ENCODE measurements around the gene PCCA. TPM values are rescaled to one million over a fixed set of nuclear protein-coding genes. Genes with fewer than 3 reads are reported as not detected.

Gene PCCA
- total RNA-seq, 5 donors from 2014 or later (not counting 1 experiment from before 2014, with no cell fraction given), result 7.6 to 16.8 (median 10.2) TPM

DNA sequence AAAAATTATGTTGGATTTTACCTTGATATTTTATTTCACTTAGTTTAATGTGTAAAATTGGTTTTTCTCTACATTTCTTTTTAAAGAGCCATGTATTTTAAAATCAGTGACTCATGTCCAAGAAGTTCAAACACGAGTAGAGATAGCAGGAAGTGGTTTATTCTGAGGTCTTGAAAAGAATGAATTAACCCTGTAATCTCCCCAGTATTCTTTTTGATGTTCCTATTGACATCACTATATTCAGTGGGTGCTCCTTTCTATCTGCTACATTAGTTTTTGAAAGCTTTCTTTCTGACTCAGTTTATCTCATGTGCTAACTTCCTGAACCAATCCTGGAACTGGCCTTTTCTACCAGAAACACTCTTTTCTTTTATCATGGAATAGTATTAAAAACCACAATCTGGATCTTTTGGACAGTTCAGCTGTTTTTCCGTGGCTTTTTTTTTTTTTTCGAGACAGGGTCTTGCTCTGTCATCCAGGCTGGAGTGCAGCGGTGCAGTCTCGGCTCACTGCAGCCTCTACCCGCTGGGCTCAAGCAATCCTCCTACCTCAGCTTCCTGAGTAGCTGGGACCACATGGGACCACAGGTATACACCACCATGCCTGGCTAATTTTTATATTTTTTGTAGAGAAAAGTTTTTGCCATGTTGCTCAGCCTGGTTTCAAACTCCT is 114.9 kb downstream of the PCCA start:
- no CpG with 5 or more reads among the region's 6 CpGs for WGBS (ENCODE audit: insufficient coverage)
- H3K27me3 ChIP-seq (replicated peaks in 1 of 2; ENCODE audit: control insufficient read depth in 2 of 2, extremely low read depth in 1 of 2, insufficient read depth in 2 of 2, low read length in 1 of 2), result no peaks in the 10 kb centered on the region
- Mint-ChIP-seq H3K27ac (peak overlapping the region in 1 of 2 donors; percentile 66), H3K27me3 (no peaks in the 10 kb centered on the region), H3K36me3 (peaks cover 6% of the 10 kb centered on the region), H3K4me1 (peaks cover 15 to 22% (median 20%) of the 10 kb centered on the region in 3 donors), H3K9me3 (peaks cover 0 to 5% (median 0%) of the 10 kb centered on the region in 3 donors), H3K4me3 (peak overlapping the region; percentile 42 to 67 (median 46))
- no peaks in the 10 kb centered on the region for H3K9me3 ChIP-seq
- H3K36me3 ChIP-seq (ENCODE audit: control insufficient read depth in 2 of 2, extremely low read depth in 1 of 2, insufficient read depth in 1 of 2, low read length in 1 of 2), result no peaks in the 10 kb centered on the region
- peaks cover 2 to 10% of the 10 kb centered on the region in 2 experiments for H3K4me1 ChIP-seq (ENCODE audit: control insufficient read depth in 1 of 2, extremely low read depth in 1 of 2, insufficient read depth in 2 of 2, low read length in 2 of 2)
- ATAC-seq (replicated peaks in 1 of 4) (peak; percentile 72 to 94 (median 83)), DNase-seq (peak in 1 of 35 experiments; percentile 42)
- no peak overlapping the region for H3K27ac ChIP-seq (ENCODE audit: low read length)
- no peak overlapping the region for H3K4me3 ChIP-seq (ENCODE audit: control insufficient read depth in 1 of 2, extremely low read depth in 1 of 2, low read length in 1 of 2)
- ChIA-PET POLR2A (interaction anchor here in 1 of 2 donors (0.7 kb wide), 1 partner anchor 182 kb away, joined by 4 read pairs; no protein-coding TSS in a partner anchor), CTCF (interaction anchor here in 1 of 2 donors (0.6 to 0.7 kb wide), 2 partner anchors 312 to 491 kb away, joined by 3 to 5 read pairs; no protein-coding TSS in a partner anchor)

DNA sequence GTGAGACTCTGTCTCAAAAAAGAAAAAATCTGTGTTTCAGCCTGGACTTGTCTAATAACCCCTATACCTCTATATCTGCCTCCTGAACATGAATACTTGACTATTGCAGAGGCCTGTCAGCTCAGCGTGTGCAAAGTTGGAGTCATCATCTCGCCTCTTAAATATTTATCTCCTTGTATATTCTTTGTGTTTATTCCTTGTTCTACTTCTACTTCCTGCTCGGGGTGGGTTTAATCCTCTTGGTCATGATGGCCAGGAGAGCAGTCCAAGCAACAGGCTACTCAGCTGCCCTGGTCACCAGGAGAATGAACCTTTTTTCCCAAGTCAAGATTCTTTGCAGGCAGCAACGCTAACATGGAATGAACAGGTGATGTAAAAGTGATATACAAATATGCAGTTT is 119.1 kb downstream of the PCCA start:
- Histone ChIP-seq H3K27me3 (replicated peaks in 1 of 2; ENCODE audit: control insufficient read depth in 2 of 2, extremely low read depth in 1 of 2, insufficient read depth in 2 of 2, low read length in 1 of 2) (no peaks in the 10 kb centered on the region), H3K27ac (ENCODE audit: low read length) (no peak overlapping the region), H3K4me1 (ENCODE audit: control insufficient read depth in 1 of 2, extremely low read depth in 1 of 2, insufficient read depth in 2 of 2, low read length in 2 of 2) (peaks cover 2 to 10% of the 10 kb centered on the region in 2 experiments), H3K36me3 (ENCODE audit: control insufficient read depth in 2 of 2, extremely low read depth in 1 of 2, insufficient read depth in 1 of 2, low read length in 1 of 2) (no peaks in the 10 kb centered on the region), H3K4me3 (ENCODE audit: control insufficient read depth in 1 of 2, extremely low read depth in 1 of 2, low read length in 1 of 2) (no peak overlapping the region), H3K9me3 (no peaks in the 10 kb centered on the region)
- peaks cover 0 to 3% (median 3%) of the 10 kb centered on the region in 3 donors for H3K9me3 Mint-ChIP-seq
- H3K4me3 Mint-ChIP-seq, result no peak overlapping the region
- no peaks in the 10 kb centered on the region for H3K27me3 Mint-ChIP-seq
- WGBS (ENCODE audit: insufficient coverage), result 100% methylated on average over 1 of the region's 4 CpGs
- ChIA-PET CTCF (interaction anchor here in 1 of 2 donors (0.6 kb wide), 1 partner anchor 384 kb away, joined by 3 read pairs; no protein-coding TSS in a partner anchor), POLR2A (interaction anchor here in 1 of 2 donors (0.7 kb wide), 1 partner anchor 59 kb away, joined by 3 read pairs; no protein-coding TSS in a partner anchor)
- no peak for ATAC-seq (replicated peaks in 1 of 4)
- H3K27ac Mint-ChIP-seq, result no peak overlapping the region
- peaks cover 15 to 22% (median 20%) of the 10 kb centered on the region in 3 donors for H3K4me1 Mint-ChIP-seq
- no peak for DNase-seq
- peaks cover 31% of the 10 kb centered on the region for H3K36me3 Mint-ChIP-seq

DNA sequence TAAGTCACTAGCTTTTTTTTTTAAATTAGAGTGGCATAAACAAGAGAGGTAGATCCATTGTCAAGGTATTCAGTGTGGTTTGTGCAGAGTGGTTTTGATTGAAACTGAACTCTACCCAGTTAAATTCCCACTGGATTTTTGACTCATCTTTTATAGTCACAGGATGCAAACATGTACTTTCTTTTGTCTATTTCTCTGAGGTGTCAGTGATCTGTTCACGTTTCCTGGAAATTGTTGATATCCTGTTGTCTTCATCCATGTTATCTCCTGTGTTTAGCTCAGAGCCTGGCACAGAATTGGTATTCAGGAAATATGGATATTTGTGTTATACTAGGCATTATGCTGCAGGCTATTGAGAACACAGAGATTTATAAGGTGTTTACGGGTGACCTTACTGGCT is 119.7 kb downstream of the PCCA start:
- H3K27ac ChIP-seq (ENCODE audit: low read length), result no peak overlapping the region
- Mint-ChIP-seq H3K9me3 (peaks cover 0 to 6% (median 4%) of the 10 kb centered on the region in 3 donors), H3K36me3 (peaks cover 37% of the 10 kb centered on the region), H3K4me3 (no peak overlapping the region), H3K27me3 (no peaks in the 10 kb centered on the region), H3K27ac (no peak overlapping the region), H3K4me1 (peaks cover 10 to 17% (median 14%) of the 10 kb centered on the region in 3 donors)
- no peak for ATAC-seq (replicated peaks in 1 of 4)
- no CpG with 5 or more reads among the region's 2 CpGs for WGBS (ENCODE audit: insufficient coverage)
- H3K27me3 ChIP-seq (replicated peaks in 1 of 2; ENCODE audit: control insufficient read depth in 2 of 2, extremely low read depth in 1 of 2, insufficient read depth in 2 of 2, low read length in 1 of 2), result no peaks in the 10 kb centered on the region
- H3K4me1 ChIP-seq (ENCODE audit: control insufficient read depth in 1 of 2, extremely low read depth in 1 of 2, insufficient read depth in 2 of 2, low read length in 2 of 2), result peaks cover 2 to 5% of the 10 kb centered on the region in 2 experiments
- no peaks in the 10 kb centered on the region for H3K36me3 ChIP-seq (ENCODE audit: control insufficient read depth in 2 of 2, extremely low read depth in 1 of 2, insufficient read depth in 1 of 2, low read length in 1 of 2)
- no peak for DNase-seq
- no peaks in the 10 kb centered on the region for H3K9me3 ChIP-seq
- H3K4me3 ChIP-seq (ENCODE audit: control insufficient read depth in 1 of 2, extremely low read depth in 1 of 2, low read length in 1 of 2), result no peak overlapping the region
- ChIA-PET POLR2A (interaction anchor here in 1 of 2 donors (0.7 kb wide), 1 partner anchor 58 kb away, joined by 3 read pairs; no protein-coding TSS in a partner anchor), CTCF (interaction anchor here in 1 of 2 donors (0.6 kb wide), 1 partner anchor 384 kb away, joined by 3 read pairs; no protein-coding TSS in a partner anchor)

DNA sequence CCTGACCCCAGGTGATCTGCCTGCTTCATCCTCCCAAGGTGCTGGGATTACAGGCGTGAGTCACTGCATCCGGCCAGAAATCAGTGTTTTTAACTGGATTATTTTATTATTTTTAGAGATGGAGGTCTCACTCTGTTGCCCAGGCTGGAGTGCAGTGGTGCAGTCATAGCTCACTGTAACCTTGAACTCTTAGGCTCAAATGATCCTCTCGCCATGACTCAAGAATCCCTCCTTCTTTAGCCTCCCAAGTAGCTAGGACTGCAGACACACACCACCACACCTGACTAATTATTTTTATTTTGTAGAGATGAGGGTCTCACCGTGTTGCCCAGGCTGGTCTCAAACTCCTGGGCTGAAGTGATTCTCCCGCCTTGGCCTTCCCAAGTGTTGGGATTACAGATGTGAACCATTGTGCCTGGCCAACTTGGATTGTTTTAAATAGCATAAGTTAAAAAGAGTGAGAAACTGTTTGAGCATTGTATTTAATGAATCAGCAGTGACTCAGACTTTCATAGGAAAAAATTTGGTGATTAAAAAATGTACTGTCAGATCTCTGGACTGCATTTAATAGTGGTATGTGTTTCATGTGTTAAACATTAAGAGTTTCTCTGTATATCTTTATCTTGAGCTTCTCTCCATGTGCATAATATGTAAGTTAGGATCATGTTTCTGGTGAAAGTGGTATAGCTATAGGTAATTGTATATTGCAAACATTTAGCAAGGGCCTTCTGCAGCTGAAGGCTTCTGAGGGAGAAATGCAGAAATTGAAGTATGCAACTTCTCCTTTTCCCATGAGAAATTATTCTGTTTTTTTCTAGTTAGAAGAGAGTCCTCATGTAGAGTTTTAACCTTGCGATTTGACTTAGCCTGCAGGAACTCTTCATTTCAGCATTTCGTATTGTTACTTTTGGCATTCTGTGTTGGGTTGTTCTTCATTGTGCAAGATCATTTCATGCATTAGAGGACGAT is 121.2 kb downstream of the PCCA start:
- 90% methylated on average over 3 of the region's 8 CpGs for WGBS (ENCODE audit: insufficient coverage)
- peaks cover 0 to 2% (median 2%) of the 10 kb centered on the region in 3 donors for H3K4me1 Mint-ChIP-seq
- no peak overlapping the region for H3K27ac Mint-ChIP-seq
- DNase-seq (no peak), ATAC-seq (replicated peaks in 1 of 4) (no peak)
- peaks cover 47% of the 10 kb centered on the region for H3K36me3 Mint-ChIP-seq
- Histone ChIP-seq H3K27me3 (replicated peaks in 1 of 2; ENCODE audit: control insufficient read depth in 2 of 2, extremely low read depth in 1 of 2, insufficient read depth in 2 of 2, low read length in 1 of 2) (no peaks in the 10 kb centered on the region), H3K36me3 (ENCODE audit: control insufficient read depth in 2 of 2, extremely low read depth in 1 of 2, insufficient read depth in 1 of 2, low read length in 1 of 2) (no peaks in the 10 kb centered on the region), H3K4me3 (ENCODE audit: control insufficient read depth in 1 of 2, extremely low read depth in 1 of 2, low read length in 1 of 2) (no peak overlapping the region), H3K27ac (ENCODE audit: low read length) (no peak overlapping the region), H3K4me1 (ENCODE audit: control insufficient read depth in 1 of 2, extremely low read depth in 1 of 2, insufficient read depth in 2 of 2, low read length in 2 of 2) (no peaks in the 10 kb centered on the region), H3K9me3 (no peaks in the 10 kb centered on the region)
- ChIA-PET POLR2A (interaction anchor here in 1 of 2 donors (0.8 kb wide), 1 partner anchor 23 kb away, joined by 3 read pairs; no protein-coding TSS in a partner anchor), CTCF (no interaction called here)
- no peaks in the 10 kb centered on the region for H3K27me3 Mint-ChIP-seq
- H3K9me3 Mint-ChIP-seq, result peaks cover 0 to 6% (median 4%) of the 10 kb centered on the region in 3 donors
- H3K4me3 Mint-ChIP-seq, result no peak overlapping the region

DNA sequence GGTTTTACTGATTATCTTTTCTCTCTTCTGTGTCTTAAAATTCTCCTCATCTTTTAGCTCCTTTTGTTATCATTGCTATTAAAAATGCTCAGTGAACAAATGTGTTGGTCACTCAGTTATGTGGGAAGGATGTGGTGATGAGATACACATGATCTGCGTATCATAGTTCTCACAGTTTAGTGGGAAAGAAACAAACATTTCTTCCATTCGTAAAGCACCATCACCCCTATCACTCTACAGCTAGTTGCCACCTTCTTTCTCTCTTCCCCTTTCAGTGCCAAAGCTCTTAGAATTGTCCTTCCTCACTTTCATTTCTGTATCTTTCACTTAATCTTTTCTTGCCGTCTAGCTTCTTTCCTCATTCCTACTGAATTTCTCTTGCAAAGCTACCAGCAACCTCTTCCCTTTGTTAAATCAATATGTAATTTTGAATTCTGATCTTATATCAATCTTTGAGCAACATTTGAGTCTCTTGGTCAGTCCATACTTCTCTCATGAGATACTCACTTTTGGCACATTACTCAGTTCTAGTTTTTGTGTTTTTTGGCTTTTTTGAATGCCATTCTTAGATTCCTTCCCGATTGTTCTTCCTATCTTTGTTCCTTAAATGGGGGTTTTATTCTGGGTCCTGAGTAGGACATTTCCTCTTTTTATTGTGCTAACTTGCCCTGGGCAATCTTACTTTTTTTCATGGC is 122.3 kb downstream of the PCCA start:
- no peak overlapping the region for H3K27ac Mint-ChIP-seq
- Histone ChIP-seq H3K27ac (ENCODE audit: low read length) (no peak overlapping the region), H3K4me3 (ENCODE audit: control insufficient read depth in 1 of 2, extremely low read depth in 1 of 2, low read length in 1 of 2) (no peak overlapping the region), H3K9me3 (no peaks in the 10 kb centered on the region), H3K36me3 (ENCODE audit: control insufficient read depth in 2 of 2, extremely low read depth in 1 of 2, insufficient read depth in 1 of 2, low read length in 1 of 2) (peaks cover 0 to 1% of the 10 kb centered on the region in 2 donors), H3K27me3 (replicated peaks in 1 of 2; ENCODE audit: control insufficient read depth in 2 of 2, extremely low read depth in 1 of 2, insufficient read depth in 2 of 2, low read length in 1 of 2) (no peaks in the 10 kb centered on the region), H3K4me1 (ENCODE audit: control insufficient read depth in 1 of 2, extremely low read depth in 1 of 2, insufficient read depth in 2 of 2, low read length in 2 of 2) (no peaks in the 10 kb centered on the region)
- CTCF ChIA-PET, result no interaction called here
- H3K27me3 Mint-ChIP-seq, result no peaks in the 10 kb centered on the region
- ATAC-seq (replicated peaks in 1 of 4) (no peak), DNase-seq (no peak)
- no peaks in the 10 kb centered on the region for H3K4me1 Mint-ChIP-seq
- 89% methylated on average over 1 of the region's 4 CpGs for WGBS (ENCODE audit: insufficient coverage)
- POLR2A ChIA-PET, result interaction anchor here in 1 of 2 donors (0.8 kb wide), 1 partner anchor 24 kb away, joined by 3 read pairs; no protein-coding TSS in a partner anchor
- no peak overlapping the region for H3K4me3 Mint-ChIP-seq
- peaks cover 50% of the 10 kb centered on the region for H3K36me3 Mint-ChIP-seq
- H3K9me3 Mint-ChIP-seq, result peaks cover 0 to 6% (median 4%) of the 10 kb centered on the region in 3 donors

All from T-cell (primary cell).